Trophoblast cell (in vitro differentiated cells and primary cell): ENCODE results near the gene SPAAR.

Experiments used
- DNase-seq, 2 donors: peaks; one replicate each; pipeline ENCODE4 v3.0.0-alpha.2; 2016
- H2AFZ ChIP-seq: 2 replicates; pipeline ENCODE4 v1.6.1; 2013; ENCODE audit warnings: low read length, moderate library complexity, mild to moderate bottlenecking; ENCODE audit not compliant: insufficient read depth, poor library complexity
- H2AK5ac ChIP-seq: 2 replicates; pipeline ENCODE4 v1.6.1; 2013; ENCODE audit warnings: mild to moderate bottlenecking, low read length
- H2BK120ac ChIP-seq: 2 replicates; pipeline ENCODE4 v1.6.1; 2013; ENCODE audit warnings: low read length, mild to moderate bottlenecking, moderate library complexity; ENCODE audit not compliant: insufficient read depth, poor library complexity
- H2BK12ac ChIP-seq: 2 replicates; pipeline ENCODE4 v1.6.1; 2013; ENCODE audit warnings: mild to moderate bottlenecking, low read length, moderate library complexity
- H2BK5ac ChIP-seq: 2 replicates; pipeline ENCODE4 v1.6.1; 2013; ENCODE audit warnings: low read length, low read depth, moderate library complexity, mild to moderate bottlenecking; ENCODE audit not compliant: poor library complexity
- H3K14ac ChIP-seq: 2 replicates; pipeline ENCODE4 v1.6.1; 2013; ENCODE audit warnings: mild to moderate bottlenecking, low read length
- H3K18ac ChIP-seq: 2 replicates; pipeline ENCODE4 v1.6.1; 2013; ENCODE audit warnings: mild to moderate bottlenecking, low read length
- H3K23ac ChIP-seq: 2 replicates; pipeline ENCODE4 v1.6.1; 2013; ENCODE audit warnings: low read length
- H3K27ac ChIP-seq: 2 replicates; pipeline ENCODE4 v1.5.1; 2013; ENCODE audit warnings: low read depth, mild to moderate bottlenecking, inconsistent platforms, low read length, moderate library complexity
- H3K27me3 ChIP-seq: 2 replicates; pipeline ENCODE4 v1.6.1; 2013; ENCODE audit warnings: inconsistent platforms, mild to moderate bottlenecking, low read length, moderate library complexity; ENCODE audit not compliant: insufficient read depth
- H3K36me3 ChIP-seq, 2 experiments: 1 replicate in 1 of 2; 2 replicates in 1 of 2; pipeline ENCODE4 v1.6.1; 2013; ENCODE audit warnings: low read length in 2 of 2, mild to moderate bottlenecking in 2 of 2, moderate library complexity in 1 of 2; ENCODE audit not compliant: insufficient read depth in 2 of 2, control insufficient read depth in 1 of 2
- H3K4ac ChIP-seq: 2 replicates; pipeline ENCODE4 v1.6.1; 2013; ENCODE audit warnings: low read depth, mild to moderate bottlenecking, low read length, moderate library complexity
- H3K4me1 ChIP-seq, 2 experiments: 1 replicate in 1 of 2; 2 replicates in 1 of 2; pipeline ENCODE4 v1.6.1; 2013; ENCODE audit warnings: low read length in 2 of 2, mild to moderate bottlenecking in 2 of 2, moderate library complexity in 1 of 2; ENCODE audit not compliant: insufficient read depth in 2 of 2, control insufficient read depth in 1 of 2
- H3K4me2 ChIP-seq: 2 replicates; pipeline ENCODE4 v1.6.1; 2013; ENCODE audit warnings: inconsistent platforms, mild to moderate bottlenecking, low read length, moderate library complexity
- H3K4me3 ChIP-seq: 2 replicates; pipeline ENCODE4 v1.5.1; 2013; ENCODE audit warnings: mild to moderate bottlenecking, low read depth, low read length, inconsistent platforms
- H3K79me1 ChIP-seq: one replicate; pipeline ENCODE4 v1.6.1; 2013; ENCODE audit warnings: low read length
- H3K79me2 ChIP-seq: 2 replicates; pipeline ENCODE4 v1.6.1; 2013; ENCODE audit warnings: low read length, mild to moderate bottlenecking; ENCODE audit not compliant: control insufficient read depth, insufficient read depth, poor library complexity
- H3K9ac ChIP-seq: 2 replicates; pipeline ENCODE4 v1.6.1; 2013; ENCODE audit warnings: mild to moderate bottlenecking, low read length
- H3K9me3 ChIP-seq: 2 replicates; pipeline ENCODE4 v1.6.1; 2013; ENCODE audit warnings: low read depth, mild to moderate bottlenecking, control low read depth, inconsistent platforms, low read length; ENCODE audit not compliant: insufficient read depth
- H4K12ac ChIP-seq: 2 replicates; pipeline ENCODE4 v1.6.1; 2013; ENCODE audit warnings: low read depth, mild to moderate bottlenecking, low read length, moderate library complexity
- H4K8ac ChIP-seq: 2 replicates; pipeline ENCODE4 v1.6.1; 2013; ENCODE audit warnings: low read depth, mild to moderate bottlenecking, low read length, moderate library complexity
- H4K91ac ChIP-seq: one replicate; pipeline ENCODE4 v1.6.1; 2013; ENCODE audit warnings: low read depth, mild to moderate bottlenecking, low read length, moderate library complexity
- WGBS: extraction: QIAGEN DNeasy Blood & Tissue Kit; methylation state at CpG from one replicate; pipeline ENCODE4 v1.1.7; 2013; ENCODE audit warnings: missing lambda C conversion rate; ENCODE audit not compliant: insufficient read length, insufficient coverage; ENCODE audit errors: extremely low coverage; 5-methylcytosine and 5-hydroxymethylcytosine counted together

The SPAAR gene

GRCh38 chr9:35944173-35944572 is 34.9 kb downstream of the SPAAR start:
- Histone ChIP-seq H2BK120ac (no peak overlapping the region), H3K27ac (no peak overlapping the region), H3K4me1 (peaks cover 4 to 8% of the 10 kb centered on the region in 2 experiments), H3K79me2 (no peaks in the 10 kb centered on the region), H3K4ac (no peak overlapping the region), H4K91ac (no peak overlapping the region), H2AFZ (no peak overlapping the region), H4K12ac (no peak overlapping the region), H2BK5ac (no peak overlapping the region), H3K4me2 (no peak overlapping the region), H2AK5ac (no peak overlapping the region), H3K36me3 (no peaks in the 10 kb centered on the region), H3K9ac (no peak overlapping the region), H3K23ac (no peak overlapping the region), H3K14ac (no peak overlapping the region), H4K8ac (no peak overlapping the region), H3K79me1 (no peaks in the 10 kb centered on the region), H2BK12ac (no peak overlapping the region), H3K9me3 (peaks cover 10% of the 10 kb centered on the region), H3K4me3 (no peak overlapping the region), H3K18ac (no peak overlapping the region), H3K27me3 (peaks cover 5% of the 10 kb centered on the region)
- no peak for DNase-seq
- no CpG with 5 or more reads among the region's 3 CpGs for WGBS

DNA sequence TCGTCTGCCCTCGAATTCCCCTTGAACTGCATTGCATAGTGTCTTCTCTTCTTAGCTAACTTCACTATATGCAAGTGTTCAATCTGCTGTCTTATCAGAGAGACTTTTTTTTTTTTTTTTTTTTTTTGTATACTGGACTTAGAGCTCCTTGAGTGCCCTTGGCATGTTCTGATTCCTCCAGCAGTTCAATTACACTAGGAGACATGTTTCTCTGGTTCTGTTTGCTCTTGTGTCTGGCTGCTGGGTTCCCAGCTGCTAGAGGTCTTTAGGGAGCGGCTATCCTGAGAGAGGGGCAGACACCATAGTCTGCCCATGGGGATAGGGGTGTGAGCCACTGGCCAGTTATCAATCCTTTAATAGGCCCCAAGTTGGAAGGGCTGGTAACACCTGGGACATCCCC is 35.6 kb downstream of the SPAAR start:
- peaks cover 5% of the 10 kb centered on the region for H3K27me3 ChIP-seq
- H3K27ac ChIP-seq = no peak overlapping the region
- no peak for DNase-seq
- no peak overlapping the region for H3K14ac ChIP-seq
- H2BK12ac ChIP-seq = no peak overlapping the region
- no peak overlapping the region for H3K4me3 ChIP-seq
- no peak overlapping the region for H3K4ac ChIP-seq
- peaks cover 10% of the 10 kb centered on the region for H3K9me3 ChIP-seq
- WGBS = no CpG with 5 or more reads among the region's 3 CpGs
- no peak overlapping the region for H2BK5ac ChIP-seq
- H2AK5ac ChIP-seq = no peak overlapping the region
- H2AFZ ChIP-seq = no peak overlapping the region
- peak overlapping the region; percentile 81 for H4K12ac ChIP-seq
- no peaks in the 10 kb centered on the region for H3K36me3 ChIP-seq
- no peak overlapping the region for H3K23ac ChIP-seq
- H4K91ac ChIP-seq = no peak overlapping the region
- H3K79me1 ChIP-seq = peaks cover 2% of the 10 kb centered on the region
- no peak overlapping the region for H3K9ac ChIP-seq
- no peaks in the 10 kb centered on the region for H3K79me2 ChIP-seq
- no peak overlapping the region for H3K4me2 ChIP-seq
- no peak overlapping the region for H2BK120ac ChIP-seq
- H3K4me1 ChIP-seq = peaks cover 8 to 13% of the 10 kb centered on the region in 2 experiments
- H3K18ac ChIP-seq = no peak overlapping the region
- H4K8ac ChIP-seq = peak overlapping the region; percentile 97

GRCh38 chr9:35945341-35946018 is 36.2 kb downstream of the SPAAR start:
- Histone ChIP-seq H3K4me3 (no peak overlapping the region), H4K91ac (peak overlapping the region; percentile 53), H3K79me2 (no peaks in the 10 kb centered on the region), H3K4me2 (no peak overlapping the region), H2AFZ (no peak overlapping the region), H3K9ac (no peak overlapping the region), H3K79me1 (peaks cover 2% of the 10 kb centered on the region), H3K27ac (no peak overlapping the region), H2AK5ac (no peak overlapping the region), H2BK5ac (no peak overlapping the region), H3K4ac (peak overlapping the region; percentile 9), H3K14ac (no peak overlapping the region), H4K12ac (peak overlapping the region; percentile 81), H3K23ac (no peak overlapping the region), H2BK120ac (no peak overlapping the region), H2BK12ac (no peak overlapping the region), H3K18ac (no peak overlapping the region), H3K27me3 (peaks cover 5% of the 10 kb centered on the region), H4K8ac (peak overlapping the region; percentile 97), H3K9me3 (peaks cover 10% of the 10 kb centered on the region), H3K36me3 (no peaks in the 10 kb centered on the region), H3K4me1 (peaks cover 8 to 13% of the 10 kb centered on the region in 2 experiments)
- no CpG with 5 or more reads among the region's 10 CpGs for WGBS
- peak; percentile 76 to 93 for DNase-seq

DNA sequence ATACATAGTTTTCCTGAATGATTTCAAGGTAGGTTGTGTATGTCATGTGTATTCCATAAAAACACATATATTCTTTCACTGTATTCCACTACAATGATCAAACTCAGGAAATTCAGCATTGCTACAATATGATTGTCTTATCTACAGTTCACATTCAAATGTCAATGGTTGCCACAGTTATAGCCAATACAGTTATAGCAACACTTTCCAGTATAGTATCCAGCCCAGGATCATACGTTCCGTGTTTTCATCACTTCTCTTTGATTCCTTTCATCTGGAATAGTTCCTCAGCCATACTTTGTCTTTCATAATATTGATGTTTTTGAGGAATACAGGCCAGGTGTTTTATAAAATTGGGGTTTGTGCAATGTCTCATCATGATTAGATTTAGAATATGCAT is 39.2 kb downstream of the SPAAR start:
- H3K36me3 ChIP-seq = no peaks in the 10 kb centered on the region
- H3K4me1 ChIP-seq = peaks cover 8 to 18% of the 10 kb centered on the region in 2 experiments
- no peak overlapping the region for H4K8ac ChIP-seq
- no peak overlapping the region for H2AFZ ChIP-seq
- no peak overlapping the region for H3K18ac ChIP-seq
- no peak overlapping the region for H3K4ac ChIP-seq
- H3K9me3 ChIP-seq = peaks cover 8% of the 10 kb centered on the region
- H2BK12ac ChIP-seq = no peak overlapping the region
- peaks cover 2% of the 10 kb centered on the region for H3K79me1 ChIP-seq
- DNase-seq = peak in 1 of 2 donors; percentile 33
- H4K91ac ChIP-seq = no peak overlapping the region
- no peak overlapping the region for H2BK5ac ChIP-seq
- peaks cover under 1% of the 10 kb centered on the region for H3K27me3 ChIP-seq
- H4K12ac ChIP-seq = no peak overlapping the region
- H3K4me2 ChIP-seq = no peak overlapping the region
- H2AK5ac ChIP-seq = no peak overlapping the region
- H3K23ac ChIP-seq = no peak overlapping the region
- no peak overlapping the region for H2BK120ac ChIP-seq
- no peak overlapping the region for H3K9ac ChIP-seq
- H3K14ac ChIP-seq = no peak overlapping the region
- no peaks in the 10 kb centered on the region for H3K79me2 ChIP-seq
- H3K27ac ChIP-seq = no peak overlapping the region
- WGBS = no CpG with 5 or more reads among the region's 2 CpGs
- no peak overlapping the region for H3K4me3 ChIP-seq
